ENCODE results near the gene SPEN.
"Not testable (repeated sequence)": the region's sequence is repeated elsewhere in the genome, so short reads cannot be mapped to it uniquely, and the experiment has no call there.

Gene SPEN, protein sequence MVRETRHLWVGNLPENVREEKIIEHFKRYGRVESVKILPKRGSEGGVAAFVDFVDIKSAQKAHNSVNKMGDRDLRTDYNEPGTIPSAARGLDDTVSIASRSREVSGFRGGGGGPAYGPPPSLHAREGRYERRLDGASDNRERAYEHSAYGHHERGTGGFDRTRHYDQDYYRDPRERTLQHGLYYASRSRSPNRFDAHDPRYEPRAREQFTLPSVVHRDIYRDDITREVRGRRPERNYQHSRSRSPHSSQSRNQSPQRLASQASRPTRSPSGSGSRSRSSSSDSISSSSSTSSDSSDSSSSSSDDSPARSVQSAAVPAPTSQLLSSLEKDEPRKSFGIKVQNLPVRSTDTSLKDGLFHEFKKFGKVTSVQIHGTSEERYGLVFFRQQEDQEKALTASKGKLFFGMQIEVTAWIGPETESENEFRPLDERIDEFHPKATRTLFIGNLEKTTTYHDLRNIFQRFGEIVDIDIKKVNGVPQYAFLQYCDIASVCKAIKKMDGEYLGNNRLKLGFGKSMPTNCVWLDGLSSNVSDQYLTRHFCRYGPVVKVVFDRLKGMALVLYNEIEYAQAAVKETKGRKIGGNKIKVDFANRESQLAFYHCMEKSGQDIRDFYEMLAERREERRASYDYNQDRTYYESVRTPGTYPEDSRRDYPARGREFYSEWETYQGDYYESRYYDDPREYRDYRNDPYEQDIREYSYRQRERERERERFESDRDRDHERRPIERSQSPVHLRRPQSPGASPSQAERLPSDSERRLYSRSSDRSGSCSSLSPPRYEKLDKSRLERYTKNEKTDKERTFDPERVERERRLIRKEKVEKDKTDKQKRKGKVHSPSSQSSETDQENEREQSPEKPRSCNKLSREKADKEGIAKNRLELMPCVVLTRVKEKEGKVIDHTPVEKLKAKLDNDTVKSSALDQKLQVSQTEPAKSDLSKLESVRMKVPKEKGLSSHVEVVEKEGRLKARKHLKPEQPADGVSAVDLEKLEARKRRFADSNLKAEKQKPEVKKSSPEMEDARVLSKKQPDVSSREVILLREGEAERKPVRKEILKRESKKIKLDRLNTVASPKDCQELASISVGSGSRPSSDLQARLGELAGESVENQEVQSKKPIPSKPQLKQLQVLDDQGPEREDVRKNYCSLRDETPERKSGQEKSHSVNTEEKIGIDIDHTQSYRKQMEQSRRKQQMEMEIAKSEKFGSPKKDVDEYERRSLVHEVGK (N-terminal part only)

DNA sequence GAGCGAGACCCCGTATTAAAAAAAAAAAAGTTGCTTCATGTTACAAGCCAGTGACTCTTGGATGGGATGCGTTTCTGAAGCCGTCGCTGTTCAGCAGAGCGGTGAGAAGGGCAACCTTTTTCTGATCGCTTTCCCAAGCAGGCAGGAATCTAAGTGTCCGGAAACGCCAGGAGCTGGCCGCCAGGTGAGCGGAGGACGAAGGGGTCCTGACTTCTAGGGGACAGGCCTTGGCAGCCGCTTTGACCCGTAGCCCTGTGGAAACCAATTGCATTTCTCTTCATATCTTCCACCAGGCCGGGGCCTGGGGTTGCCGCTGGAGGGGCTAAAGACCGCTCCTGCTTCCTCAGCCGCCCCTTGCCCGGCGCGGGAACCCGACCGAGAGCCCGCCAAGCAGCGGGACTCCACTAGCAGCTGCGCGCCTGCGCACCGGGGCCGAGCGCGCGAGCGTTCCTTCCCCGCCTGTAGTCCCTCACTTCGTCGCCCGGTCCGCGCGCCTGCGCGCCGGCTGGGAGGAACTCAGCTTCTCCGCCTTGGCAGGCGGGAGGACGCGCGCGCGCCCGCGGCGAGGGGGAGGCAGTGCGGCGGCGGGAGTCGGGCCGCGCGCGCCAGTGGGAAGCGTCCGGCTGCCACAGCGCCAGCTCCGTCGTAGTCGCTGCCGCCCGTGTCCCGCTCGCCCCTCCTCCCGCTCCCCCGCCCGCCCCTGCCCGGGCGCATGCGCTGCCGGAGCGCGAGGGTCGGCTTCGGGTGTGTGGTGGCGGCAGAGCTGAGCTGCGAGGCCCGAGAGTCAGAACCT is at the start of gene SPEN:
SPEN (plus strand) TSS at position 608 of the 793 bp plus-strand sequence. CDS start 361 bp downstream, outside the sequence.
- peak; percentile 99 for DNase-seq

DNA sequence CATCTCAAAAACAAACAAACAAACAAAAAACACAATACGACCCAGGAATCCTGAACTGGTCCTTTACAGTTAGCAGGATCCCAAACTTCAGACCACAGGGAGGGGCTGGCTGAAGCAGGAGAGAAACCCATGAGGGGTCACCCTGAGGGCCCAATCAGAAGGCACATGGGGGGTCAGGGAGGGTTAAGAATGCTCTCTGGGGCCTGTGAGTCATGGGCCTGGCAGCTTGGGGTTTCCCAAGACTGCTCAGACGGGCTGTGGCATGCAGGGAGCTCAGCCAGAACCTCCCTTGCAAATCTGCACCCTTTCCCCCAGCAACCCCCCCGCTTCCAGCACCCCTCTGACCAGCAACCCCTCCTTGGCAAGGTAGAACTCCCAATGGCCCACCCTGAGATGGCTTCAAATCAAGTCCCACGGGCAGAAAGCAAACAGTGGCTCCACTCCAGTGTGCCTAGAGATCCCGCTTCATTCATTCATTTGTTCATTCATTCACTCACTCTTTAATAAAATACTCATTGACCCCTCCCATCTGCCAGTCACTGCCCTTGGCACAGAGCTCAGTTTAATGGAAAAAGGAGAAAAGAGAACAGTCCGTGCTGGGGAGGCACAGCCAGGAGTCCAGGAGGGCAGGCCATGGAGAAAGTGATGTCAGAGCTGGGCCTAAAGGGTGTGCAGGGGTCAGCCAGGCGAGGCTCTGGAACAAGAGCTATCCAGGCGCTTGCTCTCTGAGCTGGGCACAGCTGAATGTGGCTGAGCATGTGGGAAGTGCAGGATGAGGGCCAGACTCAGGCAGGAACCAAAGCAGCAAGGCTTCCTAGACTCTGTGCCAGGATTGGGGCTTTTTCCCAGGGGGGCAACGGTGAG is 48.3 kb upstream of the SPEN start:
- no peak for DNase-seq

DNA sequence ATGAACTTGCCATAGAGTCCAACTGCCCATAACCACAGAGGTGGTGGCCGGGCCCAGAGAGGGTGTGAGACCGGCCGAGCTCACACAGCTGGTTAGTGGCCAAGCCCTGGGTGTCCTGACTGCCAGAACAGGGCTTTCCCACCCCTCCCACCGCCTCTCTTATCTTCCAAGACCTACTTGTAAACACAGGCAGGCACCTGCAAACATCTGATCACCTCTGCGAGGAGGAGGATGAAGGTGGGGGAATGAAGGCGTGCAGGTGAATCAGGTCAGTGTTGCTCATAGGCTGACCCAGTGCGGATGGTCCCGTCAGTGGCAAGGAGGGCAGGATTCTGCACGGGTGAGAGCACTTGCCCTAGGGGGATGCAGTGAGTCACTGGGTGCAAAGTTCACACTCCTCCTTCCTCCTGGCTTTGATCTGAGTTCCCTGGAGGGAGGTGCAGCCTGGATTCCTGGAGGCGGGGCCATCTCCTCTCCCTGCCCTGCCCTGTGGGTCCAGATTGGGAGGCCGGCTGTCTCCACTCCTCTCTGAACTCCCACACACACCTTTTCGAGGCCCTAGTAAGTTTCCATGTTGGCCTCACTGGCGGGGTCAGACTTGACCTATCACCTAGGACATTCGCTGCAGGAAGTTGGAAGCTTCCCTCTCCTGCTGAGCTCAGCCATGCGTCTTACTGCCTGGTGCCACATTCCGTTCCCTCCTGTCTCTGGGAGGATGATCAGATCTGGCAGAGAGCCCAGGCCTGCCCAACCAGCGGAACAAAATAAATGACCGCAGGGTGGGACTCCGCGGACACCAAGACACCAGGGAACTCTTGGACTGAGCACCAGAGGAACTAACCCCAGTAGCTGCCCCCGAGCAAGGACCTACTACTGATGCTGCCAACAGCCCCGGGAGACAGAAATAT is 47.3 kb upstream of the SPEN start:
- no peak for DNase-seq

DNA sequence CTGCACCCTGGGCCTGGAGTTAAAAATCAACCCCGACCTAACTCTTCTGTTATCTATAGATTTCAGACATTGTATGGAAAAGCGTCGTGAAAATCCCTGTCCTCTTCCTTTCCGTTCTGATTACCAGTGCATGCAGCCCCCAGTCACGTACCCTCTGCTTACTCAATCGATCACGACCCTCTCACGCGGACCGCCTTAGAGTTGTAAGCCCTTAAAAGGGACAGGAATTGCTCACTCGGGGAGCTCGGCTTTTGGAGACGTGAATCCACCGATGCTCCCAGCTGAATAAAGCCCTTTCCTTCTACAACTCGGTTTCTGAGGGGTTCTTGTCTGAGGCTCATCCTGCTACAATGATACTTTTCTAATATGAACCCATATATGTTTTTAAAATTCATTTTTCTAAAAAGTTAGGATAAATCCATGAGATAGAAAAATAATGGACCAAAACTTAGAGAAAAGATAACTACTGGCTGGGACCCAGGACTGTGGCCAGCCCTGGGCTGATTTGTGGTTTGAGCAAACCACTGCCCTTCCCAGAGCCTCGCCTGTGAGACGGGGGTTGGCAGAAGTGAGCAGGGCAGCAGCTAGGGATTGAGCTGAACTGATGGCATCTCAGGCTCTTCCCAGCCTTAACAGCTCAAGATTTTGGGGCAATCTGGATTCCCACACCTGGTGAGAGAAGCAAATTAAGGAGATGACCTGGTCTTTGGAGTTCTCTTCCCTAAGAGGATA is 45.1 kb upstream of the SPEN start:
- DNase-seq = no peak

DNA sequence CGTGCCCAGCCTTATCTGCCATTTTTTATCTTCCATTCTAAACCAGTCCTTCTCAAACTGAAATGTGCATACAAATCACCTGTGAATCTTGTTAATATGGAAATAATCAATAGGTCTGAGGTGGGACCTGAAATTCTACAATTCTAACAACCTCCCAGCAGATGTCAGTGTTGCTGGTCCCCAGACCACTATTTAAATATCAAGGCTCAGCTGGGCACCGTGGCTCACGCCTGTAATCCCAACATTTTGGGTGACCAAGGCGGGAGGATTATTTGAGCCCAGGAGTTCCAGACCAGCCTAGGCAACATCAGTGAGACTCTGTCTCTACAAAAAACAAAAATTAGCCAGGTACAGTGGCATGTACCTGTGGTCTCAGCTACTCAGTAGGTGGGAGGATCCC is 44.1 kb upstream of the SPEN start:
- DNase-seq = peak; percentile 13 to 30

DNA sequence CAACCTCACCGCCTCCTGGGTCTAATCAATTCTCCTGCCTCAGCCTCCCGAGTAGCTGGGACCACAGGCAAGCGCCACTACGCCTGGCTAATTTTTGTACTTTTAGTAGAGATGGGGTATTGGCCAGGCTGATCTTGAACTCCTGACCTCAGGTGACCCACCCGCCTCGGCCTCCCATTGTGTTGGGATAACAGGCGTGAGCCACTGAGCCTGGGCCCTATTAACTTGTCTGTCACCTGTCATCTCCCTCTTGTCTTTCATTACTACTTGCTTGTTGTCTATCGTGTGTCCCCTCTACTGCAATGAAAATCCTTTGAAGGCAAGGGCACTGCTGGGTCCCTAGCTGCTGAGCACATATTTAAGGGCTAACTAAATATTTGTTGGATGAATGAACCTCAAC is 43.4 kb upstream of the SPEN start:
- DNase-seq = no peak

DNA sequence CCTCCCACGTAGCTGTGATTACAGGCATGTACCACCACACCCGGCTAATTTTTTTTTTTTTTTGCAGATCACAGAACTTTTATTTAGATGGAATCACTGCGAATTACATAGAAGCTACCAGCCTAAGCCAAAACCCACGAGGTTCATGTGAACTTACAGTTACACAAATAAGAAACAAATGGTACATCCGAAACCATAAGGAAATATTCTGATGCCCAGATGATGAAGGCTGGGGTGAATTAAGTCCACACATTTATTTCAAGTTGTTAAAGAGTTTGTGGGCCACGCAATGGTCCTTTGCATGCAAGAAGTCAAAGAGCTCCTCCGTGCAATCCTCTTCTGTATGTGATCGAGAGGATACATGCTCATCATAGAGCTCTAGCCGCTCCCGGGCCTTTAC is 40.4 kb upstream of the SPEN start:
- DNase-seq = no peak

DNA sequence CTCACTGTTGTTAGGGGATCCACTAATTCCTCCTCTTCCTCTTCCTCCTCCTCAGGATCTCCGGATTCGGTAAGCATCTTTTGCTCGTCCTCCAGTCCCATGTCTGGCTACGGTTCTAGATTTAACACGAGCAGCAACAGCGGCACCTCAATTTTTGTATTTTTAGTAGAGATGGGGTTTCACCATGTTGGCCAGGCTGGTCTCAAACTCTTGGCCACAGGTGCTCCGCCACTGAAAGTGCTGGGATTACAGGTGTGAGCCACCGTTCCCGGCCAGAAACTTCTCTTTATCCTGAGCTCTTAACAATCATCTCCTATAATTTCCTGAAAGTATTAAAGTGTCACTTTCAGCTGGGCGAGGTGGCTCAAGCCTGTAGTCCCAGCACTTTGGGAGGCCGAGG is 40.0 kb upstream of the SPEN start, which contains the start of gene UQCRHL:
UQCRHL (minus strand) TSS at position 101 of the 400 bp plus-strand sequence; CDS start at position 101, 0 bp downstream.
- not testable (repeated sequence) for DNase-seq

DNA sequence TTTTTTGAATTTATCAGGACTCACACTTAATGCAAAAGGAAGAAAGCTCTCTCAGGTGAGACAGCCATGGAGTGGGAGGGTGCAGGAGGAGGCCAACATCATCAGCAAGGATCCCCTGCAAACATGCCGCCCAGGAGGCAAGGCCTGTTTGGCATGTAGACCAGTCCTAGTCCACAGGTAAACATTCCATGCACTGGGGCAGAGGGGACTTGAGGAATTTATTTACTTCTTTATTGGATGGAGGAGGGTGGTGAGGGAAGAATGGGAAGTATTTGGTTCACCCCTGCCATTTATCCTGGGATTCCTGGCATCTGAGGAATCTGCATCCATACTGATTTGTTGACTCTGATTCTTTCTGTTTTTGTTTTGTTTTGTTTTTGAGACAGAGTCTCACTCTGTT is 38.6 kb upstream of the SPEN start:
- DNase-seq = no peak

DNA sequence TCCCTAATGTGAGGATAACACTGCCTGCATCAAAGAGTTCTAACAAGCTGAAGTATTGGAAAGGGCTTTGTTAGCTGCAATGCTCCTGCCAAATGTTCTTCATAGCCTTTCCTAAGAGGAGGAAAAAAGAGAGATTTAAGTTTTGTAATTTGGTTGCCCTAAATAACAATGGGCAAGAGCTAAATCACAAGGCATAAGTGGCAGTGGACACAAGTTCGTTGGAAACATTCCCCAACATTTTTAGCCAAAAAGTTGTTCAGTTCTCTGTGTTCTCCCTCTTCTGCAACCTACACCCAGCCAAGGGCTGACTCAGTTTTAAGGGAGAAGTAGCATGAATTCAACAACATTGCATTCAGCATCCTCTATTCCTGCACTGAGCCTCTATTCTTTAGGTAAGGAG is 37.4 kb upstream of the SPEN start:
- DNase-seq = no peak

DNA sequence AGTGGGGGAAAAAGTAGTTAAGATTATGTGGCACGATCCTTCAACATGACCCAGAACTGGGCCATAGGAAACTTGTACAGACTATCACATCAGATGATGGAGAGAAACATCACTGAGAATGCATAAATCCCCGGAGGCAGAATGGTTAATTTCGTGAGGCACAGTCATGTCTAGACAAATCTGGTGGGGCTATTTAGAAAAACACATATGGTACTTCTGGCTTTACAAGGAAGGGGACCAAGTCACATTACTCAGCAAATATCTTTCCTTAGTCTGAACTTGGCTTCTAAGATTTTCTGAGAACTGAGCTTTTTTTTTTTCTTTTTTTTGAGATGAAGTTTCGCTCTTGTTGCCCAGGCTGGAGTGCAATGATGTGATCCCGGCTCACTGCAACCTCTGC is 30.8 kb upstream of the SPEN start:
- DNase-seq = no peak

DNA sequence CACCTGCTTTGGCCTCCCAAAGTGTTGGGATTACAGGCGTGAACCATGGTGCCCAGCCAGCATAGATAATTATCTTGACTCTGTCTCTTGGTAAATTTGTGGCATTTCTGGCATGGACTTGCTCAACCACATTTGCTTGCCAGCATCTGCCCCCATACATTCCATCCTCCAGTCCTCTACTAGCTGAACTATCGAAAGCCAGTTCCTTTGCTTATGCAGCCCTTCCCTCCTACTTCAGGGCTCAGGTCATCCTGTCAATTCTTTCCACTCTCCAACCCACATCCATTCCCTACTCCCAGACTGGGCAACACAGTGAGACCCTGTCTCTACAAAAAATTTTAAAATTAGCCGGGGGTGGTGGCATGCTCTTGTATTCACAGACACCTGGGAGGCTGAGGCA is 27.0 kb upstream of the SPEN start:
- DNase-seq = no peak

DNA sequence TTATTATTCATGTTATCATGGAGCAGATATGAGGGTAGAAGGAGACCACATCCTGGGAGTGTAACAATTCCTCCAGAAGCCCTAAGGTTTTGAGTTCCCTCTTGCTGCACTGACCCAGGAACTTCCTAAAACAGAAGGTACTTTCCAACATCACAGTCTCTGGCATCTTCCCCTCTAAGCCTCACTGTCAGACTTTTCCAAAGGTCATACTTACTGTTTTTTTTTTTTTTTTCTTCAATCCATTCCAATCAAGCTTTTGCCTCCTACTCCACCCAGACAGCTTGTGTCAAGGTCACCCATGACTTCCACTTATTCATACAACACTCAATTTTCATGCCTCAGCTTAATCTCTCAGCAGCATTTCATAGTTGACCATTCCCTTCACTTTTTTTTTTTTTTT is 21.7 kb upstream of the SPEN start:
- no peak for DNase-seq

DNA sequence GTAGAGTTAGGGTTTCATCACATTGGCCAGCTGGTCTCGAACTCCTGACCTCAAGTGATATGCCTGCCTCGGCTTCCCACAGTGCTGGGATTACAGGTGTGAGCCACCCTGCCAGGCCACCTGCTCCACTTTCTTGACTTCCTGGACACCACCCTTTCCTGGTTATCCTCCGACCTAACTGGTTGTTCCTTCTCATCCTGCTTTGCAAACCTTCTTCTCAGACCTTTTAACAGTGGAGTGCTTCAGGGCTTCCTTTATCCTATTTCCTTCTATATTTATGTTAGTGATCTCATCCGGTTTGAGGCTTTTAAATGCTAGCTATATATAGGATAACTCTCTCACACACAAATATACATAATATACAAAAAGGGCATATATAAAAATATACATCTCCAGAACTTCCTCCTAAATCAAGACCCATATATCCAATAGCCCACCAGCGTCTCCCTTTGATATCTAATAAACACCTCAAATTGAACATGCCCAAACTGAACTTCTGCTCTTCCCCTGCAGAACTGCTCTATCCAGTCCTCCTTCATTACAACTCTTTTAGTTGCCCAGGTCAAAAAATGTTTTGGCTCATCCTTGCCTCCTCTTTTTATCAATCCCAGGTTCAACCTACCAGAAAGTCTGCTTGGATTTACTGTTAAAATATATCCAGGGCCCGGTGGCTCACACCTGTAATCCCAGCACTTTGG is 20.5 kb upstream of the SPEN start:
- DNase-seq = no peak

DNA sequence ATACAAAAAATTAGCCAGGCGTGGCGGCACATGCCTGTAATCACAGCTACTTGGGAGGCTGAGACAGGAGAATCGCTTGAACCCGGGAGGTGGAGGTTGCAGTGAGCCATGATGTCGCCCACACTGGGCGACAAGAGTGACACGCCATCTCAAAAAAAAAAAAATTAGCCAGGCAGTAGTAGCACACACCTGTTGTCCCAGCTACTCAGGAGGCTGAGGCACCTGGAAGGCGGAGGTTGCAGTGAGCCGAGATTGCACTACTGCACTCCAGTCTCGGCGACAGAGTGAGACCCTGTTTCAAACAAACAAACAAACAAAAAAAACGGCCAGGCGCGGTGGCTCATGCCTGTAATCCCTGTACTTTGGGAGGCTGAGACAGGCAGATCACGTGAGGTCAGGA is 19.9 kb upstream of the SPEN start:
- DNase-seq = not testable (repeated sequence)

DNA sequence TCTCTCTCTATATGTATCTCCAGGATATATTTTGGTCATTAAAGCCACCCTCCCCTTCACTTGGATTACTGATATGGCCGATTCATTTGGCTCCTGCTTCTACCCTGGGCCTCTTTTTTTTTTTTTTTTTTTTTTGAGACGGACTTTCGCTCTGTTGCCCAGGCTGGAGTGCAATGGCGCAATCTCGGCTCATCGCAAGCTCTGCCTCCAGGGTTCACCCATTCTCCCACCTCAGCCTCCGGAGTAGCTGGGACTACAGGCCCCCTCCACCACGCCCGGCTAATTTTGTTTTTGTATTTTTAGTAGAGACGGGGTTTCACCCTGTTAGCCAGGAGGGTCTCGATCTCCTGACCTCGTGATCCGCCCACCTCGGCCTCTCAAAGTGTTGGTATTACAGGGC is 18.6 kb upstream of the SPEN start:
- not testable (repeated sequence) for DNase-seq

DNA sequence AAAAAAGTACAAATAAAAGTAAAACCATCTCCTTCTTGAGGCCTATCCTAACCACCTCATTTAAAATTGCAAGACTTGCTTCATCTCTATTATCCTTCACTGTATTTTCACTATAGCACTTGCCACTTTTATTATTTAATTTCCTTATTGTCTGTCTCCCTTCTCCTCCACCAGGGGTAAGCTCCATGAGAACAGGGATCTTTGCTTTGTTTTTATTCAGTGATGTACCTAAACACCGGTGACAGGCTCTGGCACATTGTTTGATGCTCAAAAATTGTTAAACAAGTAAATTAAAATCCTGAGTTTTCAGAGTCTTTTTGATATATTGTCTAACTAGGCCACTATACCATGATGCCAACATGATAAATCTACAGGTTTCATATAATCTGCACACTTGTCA is 17.2 kb upstream of the SPEN start:
- no peak for DNase-seq

DNA sequence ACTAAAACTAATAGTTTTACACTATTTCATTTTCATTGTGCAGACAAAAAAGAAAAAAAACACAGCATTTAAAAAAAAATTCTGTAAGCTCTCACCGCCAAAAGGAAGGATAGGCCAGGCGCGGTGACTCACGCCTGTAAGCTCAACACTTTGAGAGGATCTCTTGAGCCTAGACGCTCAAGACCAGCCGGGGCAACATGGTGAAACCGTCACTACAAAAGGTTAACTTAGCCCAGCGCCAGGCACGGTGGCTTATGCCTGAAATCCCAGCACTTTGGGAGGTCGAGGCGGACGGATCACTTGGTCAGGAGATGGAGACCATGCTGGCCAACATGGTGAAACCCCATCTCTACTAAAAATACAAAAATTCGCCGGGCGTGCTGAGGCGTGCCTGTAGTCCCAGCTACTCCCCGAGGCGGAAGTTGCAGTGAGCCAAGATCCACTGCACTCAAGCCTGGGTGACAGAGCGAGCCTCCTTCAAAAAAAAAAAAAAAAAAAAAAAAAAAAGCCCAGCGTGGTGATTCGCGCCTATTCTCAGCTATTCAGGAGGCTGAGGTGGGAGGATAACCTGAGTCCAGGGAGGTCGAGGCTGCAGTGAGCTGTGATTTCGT is 14.3 kb upstream of the SPEN start:
- peak; percentile 63 to 67 for DNase-seq

Data from CD4-positive, alpha-beta T cell treated with Interleukin-1 beta for 1 hour (primary cell).